Globus pallidus (tissue), 1 donor: ENCODE results near the gene DPH2.

ENCODE experiments used
- DNase-seq: peaks from one replicate; pipeline ENCODE4 v3.0.0-alpha.2; 2015; ENCODE audit warnings: low spot score

The DPH2 gene, protein sequence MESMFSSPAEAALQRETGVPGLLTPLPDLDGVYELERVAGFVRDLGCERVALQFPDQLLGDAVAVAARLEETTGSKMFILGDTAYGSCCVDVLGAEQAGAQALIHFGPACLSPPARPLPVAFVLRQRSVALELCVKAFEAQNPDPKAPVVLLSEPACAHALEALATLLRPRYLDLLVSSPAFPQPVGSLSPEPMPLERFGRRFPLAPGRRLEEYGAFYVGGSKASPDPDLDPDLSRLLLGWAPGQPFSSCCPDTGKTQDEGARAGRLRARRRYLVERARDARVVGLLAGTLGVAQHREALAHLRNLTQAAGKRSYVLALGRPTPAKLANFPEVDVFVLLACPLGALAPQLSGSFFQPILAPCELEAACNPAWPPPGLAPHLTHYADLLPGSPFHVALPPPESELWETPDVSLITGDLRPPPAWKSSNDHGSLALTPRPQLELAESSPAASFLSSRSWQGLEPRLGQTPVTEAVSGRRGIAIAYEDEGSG

DNA sequence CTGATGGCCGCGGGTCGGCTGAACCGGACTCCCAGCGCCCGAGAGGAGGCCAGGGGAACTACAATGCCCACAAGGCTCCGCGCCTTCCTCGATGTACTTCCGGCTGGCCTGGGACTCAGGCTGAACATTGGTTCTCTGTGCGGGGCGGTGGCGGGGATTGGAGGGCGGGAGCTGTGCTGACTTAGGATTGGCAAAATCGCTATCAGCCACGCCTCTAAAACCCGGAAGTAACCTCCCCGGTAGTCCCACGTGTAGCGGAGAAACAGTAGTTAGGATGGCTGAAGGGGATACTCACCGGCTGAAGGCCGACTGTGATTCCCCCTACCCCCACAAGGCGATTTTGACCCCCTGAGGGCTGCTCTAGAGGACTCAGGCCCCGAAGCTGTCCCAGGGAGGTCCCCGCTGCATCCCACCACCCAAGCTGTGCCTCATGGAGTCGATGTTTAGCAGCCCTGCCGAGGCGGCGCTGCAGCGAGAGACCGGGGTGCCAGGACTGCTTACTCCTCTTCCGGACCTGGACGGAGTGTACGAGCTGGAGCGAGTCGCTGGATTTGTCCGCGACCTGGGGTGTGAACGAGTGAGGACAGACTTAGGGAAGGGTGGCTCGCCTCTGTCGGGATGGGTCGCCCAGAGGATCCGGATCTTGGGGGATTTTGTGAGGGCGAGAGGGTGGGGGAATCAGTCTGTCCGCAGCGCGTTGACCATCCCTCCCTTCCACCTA lies at the start of gene DPH2:
Gene DPH2 (plus strand): TSS at position 265 of the 721 bp plus-strand sequence. CDS start 166 bp downstream, at position 431.
- peak; percentile 98 for DNase-seq

DNA sequence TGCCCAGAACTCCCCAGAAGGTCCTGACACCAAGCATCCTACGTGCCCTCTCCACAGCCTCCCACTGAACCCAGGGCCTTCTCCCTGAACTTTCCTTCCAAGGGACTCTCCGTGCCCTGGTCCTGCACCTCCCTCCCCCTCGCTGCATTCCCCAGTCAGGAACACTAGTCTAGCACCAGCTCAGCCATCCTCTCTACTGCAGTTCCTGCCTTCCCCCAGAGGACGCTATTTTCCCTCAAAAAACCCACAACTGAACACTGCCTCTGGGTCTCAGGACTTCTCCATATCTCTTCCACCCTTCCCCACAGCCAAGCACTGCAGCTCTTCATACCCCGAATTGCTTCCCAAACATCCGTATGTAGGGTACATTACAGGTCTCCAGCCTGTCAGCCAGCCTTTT lies 48.8 kb upstream of the DPH2 start:
- DNase-seq, result no peak

DNA sequence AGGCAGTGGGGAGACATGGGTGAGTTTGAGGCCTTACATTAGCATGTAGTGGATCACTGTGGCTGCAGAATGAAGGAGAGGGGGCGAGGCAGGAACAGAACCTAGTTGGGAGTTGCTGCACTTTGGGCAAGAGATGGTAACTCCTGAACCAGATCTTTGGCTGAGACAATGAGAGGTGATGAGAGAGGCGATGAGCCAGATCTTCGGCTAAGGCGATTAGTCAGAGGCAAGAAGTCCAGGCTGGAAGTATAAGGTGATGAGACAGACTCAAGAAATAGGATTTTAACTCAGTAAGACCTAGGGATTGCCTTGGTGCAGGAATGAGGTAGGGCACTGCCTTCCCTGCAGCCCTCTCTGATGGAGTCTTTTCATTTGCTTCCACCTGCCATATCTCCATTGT lies 45.3 kb upstream of the DPH2 start:
- DNase-seq, result no peak

DNA sequence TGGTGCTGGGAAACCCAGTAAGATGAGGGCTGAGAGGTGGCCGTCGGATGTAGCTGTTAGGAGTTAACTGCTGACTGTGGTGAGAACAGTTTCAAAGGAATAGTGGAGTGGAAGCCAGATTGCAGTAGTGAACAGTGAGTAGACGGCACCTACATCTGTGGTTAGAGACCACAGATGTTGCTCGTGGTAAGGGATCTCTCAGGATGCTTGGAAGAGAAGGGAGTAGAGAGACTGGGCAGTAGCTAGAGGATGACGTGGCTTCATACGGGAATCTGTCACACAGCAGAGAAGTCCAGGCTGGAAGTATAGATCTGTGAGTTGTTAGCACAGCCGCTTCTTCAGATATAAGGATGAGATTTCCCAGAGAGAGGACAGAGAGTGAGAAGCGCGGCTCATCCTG lies 44.0 kb upstream of the DPH2 start:
- DNase-seq, result no peak

DNA sequence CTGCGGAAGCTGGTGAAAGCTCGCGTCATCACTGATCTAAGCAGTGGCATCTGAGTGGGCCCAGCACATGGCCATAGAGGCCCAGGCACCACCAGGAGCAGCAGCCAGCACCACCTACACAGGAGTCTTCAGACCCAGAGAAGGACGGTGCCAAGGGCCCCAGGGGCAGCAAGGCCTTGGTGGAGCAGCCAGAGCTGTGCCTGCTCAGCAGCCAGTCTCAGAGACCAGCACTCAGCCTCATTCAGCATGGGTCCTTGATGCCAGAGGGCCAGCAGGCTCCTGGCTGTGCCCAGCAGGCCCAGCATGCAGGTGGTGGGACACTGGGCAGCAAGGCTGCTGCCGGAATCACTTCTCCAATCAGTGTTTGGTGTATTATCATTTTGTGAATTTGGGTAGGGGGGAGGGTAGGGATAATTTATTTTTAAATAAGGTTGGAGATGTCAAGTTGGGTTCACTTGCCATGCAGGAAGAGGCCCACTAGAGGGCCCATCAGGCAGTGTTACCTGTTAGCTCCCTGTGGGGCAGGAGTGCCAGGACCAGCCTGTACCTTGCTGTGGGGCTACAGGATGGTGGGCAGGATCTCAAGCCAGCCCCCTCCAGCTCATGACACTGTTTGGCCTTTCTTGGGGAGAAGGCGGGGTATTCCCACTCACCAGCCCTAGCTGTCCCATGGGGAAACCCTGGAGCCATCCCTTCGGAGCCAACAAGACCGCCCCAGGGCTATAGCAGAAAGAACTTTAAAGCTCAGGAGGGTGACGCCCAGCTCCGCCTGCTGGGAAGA lies 39.5 kb upstream of the DPH2 start:
- DNase-seq, result no peak

DNA sequence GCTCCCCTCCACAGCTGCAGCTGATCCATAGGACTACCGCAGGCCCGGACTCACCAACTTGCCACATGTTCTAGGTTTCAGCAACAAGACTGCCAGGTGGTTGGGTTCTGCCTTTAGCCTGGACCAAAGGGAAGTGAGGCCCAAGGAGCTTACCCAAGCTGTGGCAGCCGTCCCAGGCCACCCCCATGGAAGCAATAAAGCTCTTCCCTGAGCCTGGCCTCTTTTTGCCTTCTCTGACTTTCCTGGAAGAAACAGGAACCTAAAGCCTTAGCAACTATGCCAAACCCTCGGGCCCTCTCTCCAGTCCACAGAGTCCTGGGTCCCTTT lies 38.9 kb upstream of the DPH2 start:
- DNase-seq, result no peak

DNA sequence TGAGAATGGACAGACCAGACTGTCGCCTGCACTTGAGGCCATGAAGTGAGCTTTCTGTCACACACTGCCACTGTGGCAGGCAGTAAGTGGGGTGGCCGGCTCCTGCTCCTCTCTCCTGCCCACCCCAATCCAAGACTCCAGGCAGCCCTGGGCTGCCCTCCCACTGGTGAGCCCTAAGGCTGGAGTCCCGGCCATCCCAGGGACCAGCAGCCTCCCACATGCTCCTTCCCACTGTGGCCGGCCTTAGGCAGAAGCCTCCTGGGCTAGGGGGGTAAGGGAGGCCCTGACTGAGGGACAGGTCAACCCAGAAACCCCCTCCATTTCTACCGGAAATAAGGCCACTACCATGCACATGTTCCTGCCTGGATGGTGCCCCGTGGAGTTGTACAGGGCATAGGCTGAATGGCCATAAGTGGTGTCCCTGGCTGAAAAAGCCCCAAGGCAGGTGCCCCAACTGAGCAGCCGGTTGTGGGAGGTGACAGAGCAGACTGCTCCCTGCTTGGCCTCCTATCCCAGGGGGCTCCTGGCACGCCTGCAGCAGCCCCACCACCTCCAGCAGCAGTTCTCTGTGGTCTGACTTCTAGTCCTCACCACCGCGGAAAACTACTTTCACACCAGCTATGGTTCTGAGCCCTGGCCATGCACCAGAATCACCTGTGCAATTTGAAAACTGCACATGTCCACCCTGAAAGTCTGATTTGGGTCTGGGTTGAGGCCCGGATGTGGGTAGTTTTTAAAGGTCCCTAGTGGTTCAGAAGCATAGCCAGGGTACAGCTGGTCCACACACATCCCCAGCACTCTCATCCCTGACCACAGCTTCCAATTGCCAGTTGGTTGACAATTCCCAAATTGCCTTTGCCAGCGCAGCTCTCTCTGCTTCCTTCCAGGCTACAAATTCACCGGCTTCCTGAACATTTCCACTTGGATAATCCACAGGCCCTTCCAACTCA lies 37.8 kb upstream of the DPH2 start:
- DNase-seq, result no peak

DNA sequence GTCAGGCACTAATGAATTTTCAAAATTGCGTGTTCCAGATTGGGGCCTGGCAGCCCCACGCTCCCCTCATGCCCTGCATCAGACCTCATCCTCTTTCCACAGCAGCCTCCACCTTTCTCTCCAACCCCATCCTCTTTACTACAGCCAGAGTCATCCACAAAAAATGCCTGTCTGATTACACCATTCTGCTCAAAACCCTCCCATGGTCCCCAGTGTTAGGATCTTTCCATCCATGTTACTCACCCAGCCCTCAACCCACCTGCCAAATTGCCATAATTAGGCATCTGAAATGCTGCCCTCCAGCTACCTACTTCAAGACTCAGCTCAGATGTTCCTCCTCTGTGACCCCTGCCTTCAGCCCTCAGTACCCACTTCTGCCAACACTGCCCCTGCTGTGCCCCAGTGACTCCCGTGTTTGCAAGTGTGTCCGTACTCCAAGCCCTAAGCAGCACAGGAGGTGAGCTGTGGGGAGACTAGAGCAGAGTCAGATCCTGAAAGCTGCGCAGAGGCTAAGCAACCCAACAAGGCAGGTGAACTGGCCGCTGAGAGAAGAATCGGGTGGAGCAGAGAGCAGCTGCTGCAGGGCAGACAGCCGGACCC lies 36.9 kb upstream of the DPH2 start:
- DNase-seq, result no peak

DNA sequence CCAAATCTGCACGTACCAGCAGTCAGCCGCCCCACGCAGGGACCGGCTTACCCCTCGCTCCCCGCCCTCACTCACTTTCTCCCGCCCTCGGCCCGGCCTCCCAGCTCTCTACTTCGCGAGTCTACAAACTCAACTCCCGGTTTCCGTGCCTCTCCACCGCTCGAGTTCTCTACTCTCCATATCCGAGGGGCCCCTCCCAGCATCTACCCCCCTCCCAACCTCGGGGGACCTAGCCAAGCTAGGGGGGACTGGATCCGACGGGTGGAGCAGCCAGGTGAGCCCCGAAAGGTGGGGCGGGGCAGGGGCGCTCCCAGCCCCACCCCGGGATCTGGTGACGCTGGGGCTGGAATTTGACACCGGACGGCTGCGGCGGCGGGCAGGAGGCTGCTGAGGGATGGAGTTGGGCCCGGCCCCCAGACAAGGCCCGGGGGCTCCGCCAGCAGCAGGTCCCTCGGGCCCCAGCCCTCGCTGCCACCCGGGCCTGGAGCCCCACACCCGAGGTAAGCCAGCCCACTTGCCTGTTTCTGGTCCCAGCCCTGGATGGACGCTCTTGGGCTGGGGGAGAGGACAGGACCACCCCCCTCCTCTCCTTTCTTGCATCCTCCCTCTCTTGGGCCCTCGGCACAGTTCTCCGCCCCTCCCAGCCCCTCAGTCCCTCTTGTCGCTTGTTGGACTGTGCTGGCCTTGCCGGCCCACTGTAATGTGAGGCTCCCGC lies 36.3 kb upstream of the DPH2 start, which contains the start of gene ARTN:
Gene ARTN (plus strand): TSS at position 416 of the 715 bp plus-strand sequence. CDS start 1,856 bp downstream, outside the sequence.
- DNase-seq, result no peak

DNA sequence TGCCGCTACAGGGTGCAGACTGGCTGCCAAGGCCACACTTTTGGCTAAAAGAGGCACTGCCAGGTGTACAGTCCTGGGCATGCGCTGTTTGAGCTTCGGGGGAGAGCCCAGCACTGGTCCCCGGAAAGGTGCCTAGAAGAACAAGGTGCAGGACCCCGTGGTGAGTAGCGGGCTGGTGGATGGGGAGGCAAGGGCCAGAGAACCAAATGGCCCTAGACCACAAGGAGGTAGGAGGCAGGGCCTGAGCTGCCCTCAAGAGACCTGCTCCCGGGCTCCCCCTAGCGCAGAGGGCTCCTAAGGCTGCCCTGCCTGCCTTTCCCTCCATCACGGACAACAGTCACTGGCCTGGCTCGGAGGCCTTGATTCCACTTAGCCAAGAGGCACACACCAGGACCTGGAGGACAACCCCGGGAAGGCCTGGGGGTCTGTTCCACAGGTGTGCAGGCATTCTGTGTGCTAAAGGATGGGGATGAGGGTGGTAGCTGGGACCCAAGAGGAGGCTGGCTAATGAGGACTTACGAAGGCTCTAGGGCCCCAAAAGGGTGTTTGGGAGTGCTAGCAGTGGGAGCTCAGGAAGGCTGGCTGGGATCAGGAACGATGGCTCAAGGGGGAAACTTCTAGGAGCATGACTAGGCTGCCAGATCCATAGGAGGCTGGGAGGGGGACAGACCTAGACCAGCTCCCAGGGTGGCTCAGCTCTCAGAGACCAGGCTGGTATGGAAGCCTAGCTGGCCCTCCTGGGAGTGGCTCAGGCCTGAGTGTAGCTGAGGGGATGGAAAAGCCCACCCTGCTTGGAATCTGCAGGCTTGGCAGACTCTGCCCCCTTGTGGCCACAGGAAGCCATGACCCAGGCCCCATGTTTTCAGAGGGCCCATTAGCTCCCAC lies 35.5 kb upstream of the DPH2 start:
- DNase-seq, result no peak

DNA sequence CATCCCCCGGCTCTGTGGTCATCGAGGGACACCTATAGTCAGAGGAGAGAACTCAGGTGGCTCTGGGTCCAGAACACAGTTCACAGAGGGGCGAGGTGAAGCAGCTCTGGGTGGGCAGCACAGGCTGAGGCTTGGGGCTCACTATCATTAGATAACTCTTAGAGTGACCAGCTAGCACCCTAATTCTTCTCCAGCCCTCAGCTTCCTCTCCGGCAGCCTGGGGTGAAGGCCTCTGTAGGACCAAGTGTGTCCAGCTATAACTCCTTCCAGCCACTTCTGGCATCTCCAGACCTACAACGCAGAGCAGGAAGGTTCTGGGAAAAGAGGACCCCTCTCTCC lies 34.9 kb upstream of the DPH2 start:
- DNase-seq, result no peak

DNA sequence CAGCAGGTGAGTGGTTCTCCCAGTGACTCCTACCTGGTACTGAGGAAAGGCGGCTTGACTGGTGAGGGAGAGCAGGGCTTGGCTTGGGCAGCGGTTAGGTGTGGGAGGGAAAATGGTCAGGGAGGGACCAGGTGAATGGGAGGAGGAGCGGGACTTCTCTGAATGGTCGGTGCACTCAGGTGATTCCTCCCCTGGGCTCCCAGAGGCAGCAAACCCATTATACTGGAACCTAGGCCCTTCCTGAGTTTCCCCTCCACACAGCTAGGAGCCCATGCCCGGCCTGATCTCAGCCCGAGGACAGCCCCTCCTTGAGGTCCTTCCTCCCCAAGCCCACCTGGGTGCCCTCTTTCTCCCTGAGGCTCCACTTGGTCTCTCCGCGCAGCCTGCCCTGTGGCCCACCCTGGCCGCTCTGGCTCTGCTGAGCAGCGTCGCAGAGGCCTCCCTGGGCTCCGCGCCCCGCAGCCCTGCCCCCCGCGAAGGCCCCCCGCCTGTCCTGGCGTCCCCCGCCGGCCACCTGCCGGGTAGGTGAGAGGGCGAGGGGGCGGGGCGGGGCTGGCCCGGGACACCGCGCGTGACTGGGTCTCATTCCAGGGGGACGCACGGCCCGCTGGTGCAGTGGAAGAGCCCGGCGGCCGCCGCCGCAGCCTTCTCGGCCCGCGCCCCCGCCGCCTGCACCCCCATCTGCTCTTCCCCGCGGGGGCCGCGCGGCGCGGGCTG lies 33.9 kb upstream of the DPH2 start:
- DNase-seq, result no peak

DNA sequence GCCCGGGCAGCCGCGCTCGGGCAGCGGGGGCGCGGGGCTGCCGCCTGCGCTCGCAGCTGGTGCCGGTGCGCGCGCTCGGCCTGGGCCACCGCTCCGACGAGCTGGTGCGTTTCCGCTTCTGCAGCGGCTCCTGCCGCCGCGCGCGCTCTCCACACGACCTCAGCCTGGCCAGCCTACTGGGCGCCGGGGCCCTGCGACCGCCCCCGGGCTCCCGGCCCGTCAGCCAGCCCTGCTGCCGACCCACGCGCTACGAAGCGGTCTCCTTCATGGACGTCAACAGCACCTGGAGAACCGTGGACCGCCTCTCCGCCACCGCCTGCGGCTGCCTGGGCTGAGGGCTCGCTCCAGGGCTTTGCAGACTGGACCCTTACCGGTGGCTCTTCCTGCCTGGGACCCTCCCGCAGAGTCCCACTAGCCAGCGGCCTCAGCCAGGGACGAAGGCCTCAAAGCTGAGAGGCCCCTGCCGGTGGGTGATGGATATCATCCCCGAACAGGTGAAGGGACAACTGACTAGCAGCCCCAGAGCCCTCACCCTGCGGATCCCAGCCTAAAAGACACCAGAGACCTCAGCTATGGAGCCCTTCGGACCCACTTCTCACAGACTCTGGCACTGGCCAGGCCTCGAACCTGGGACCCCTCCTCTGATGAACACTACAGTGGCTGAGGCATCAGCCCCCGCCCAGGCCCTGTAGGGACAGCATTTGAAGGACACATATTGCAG lies 33.2 kb upstream of the DPH2 start:
- no peak for DNase-seq

DNA sequence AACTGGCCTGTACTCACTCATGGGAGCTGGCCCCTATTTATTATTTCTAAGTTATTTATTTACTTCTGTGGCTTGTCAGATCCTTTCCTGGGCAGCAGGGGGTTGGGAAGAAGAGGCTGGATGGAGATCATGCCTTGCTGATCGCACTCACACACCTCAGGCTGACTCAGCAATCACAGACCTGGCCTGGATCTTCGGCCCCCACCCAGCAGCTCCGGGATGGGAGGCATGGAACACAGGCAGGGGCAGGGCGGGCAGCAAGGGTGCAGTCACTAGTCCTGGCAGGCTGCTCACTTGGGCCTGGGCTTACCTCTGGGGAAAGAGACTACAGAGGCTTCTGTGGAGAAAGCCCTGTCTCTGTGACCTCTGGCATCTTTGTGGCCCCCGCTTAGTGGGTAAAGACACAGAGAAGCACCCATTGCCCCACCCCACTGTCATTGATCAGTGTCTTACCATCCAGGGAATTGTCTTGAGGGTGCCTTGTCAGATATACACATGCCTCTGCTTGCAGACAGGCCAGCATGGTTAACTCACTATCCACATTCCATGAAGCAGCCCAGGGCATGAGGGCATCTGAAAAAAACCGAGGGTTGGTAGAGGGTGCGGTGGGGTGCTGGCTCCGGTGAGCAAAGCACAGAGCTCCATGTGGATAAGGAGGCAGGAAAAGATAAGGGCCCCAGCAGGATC lies 32.5 kb upstream of the DPH2 start:
- DNase-seq, result no peak

DNA sequence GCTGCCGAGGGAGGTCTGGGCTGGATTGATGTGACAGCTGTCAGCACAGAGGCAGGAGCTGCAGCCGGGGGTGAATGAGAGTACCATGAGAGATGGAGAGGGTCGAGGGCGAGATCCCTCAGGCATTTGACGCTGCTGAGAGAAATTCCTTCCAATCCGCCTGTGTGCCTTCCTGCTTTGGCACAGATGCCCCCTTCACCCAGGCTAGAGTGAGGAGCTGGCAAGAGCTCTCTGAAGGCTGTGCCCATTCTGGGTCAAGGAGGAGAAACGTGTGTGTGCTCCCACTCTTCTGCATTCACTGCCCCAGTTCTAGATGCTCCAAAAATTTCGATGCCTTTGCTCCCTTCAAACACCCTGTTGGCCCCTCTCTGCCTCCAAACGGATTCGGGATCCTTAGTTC lies 31.4 kb upstream of the DPH2 start:
- no peak for DNase-seq

DNA sequence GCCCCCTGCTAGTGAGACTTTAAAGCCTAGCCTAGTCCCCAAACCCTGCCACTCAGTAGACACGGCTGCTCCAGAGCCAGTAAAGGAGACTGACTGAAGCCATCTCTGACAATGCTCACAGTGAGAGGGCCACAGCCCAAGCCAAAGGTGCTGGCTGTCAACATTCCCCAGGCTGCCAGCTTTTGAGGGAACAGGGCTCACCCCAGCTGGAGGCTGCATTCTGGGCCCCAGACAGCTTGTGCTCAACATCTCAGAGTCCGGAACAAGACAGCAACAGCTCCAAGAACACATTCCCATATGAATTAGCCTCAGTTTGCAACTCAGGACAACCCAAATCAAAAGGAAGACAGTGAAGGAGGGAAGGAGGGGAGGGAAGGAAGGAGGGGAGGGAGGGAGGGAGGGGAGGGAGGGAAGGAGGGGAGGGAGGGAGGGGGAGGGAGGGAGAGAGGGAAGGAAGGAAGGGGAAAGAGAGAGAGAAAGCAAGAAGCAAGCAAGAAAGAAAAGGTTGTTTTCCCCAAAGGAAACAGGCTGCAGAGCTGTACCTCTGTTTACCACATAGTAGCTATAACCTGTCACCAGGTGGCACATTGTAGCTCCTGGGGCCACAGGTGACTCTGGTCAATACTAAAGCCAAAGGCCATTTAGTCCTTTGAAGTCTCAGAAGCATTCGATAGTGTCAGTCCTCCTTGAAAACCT lies 30.8 kb upstream of the DPH2 start:
- no peak for DNase-seq

DNA sequence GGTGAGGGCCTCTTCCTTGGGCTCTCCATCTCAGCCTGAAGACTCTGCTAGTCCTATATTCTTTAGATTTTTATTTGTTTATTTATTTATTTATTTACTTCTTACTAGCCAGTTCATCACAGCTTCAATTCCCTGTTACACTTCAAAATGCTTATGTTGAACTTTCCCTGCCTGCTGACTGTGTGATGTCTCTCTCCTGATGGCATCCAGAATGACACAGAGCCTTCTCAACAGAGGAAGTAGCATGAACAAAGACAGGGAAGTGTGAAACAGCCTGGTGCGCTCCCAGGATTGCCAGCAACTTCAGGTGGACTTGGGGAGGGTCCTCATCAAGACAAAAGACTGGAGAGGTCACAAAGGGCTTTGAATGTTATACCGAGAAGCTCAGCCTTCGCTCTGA lies 27.4 kb upstream of the DPH2 start:
- no peak for DNase-seq
